Measurements from ENCODE around the gene IGF1R.

The IGF1R gene

DNA sequence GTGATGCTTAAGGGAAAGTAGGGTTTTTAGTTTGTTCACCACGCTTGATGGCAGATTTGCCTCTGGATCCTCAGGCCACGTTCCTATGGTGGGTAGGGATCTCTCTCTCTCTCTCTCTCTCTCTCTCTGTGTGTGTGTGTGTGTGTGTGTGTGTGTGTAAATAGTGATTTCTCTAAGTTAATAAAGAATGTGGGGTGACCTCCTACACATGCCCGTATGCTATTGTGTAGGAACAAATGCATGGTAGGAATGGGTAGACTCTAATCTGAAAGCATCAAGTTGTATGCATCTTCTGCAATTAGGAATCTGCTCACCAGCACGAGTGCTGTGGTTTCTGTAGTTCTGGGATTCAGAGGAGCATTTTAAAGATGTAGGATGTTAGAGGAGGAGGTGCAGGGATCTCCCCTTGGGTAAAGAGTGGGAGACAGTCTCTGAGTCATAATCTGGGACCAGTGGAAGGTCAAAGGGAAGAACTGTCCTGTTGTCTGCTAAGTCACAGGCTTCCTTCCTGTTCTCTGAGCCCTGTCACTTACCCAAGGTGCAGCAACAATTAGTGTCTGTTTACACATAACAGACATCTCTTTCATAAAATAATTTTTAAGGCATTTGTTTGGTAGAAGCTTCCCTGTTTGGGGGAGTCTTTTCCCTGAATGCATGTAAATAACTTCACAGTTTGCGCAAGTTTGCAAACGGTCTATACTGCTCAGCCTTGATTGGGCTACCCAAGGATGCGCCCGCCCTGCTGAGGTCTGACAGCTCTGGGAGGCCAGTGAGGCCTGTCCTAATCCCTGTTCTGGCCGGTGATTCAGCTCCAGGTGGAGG is 139.8 kb downstream of the IGF1R start:
- H3K27ac ChIP-seq (ENCODE audit: low read depth, low read length) = no peak overlapping the region
- H3K79me2 ChIP-seq (ENCODE audit: insufficient read depth, low read length) = no peaks in the 10 kb centered on the region

DNA sequence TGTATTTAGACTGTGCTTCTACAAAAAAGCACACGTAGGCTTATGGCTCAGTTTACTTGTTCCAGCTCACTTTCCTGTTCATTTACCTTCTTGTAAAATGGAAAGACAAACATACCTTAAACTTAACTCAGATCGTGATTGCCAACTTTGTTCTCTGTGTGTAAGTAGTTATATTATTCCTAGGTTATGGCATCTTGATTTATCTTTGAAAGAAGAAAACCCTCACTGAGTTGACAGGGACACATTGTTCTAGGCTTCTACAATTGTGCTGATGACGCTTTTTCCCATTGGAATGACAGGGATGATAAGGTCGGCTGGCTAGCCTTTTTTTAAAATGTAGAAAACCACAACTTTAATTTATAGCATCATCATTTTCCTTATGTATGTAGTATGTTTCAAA is 140.7 kb downstream of the IGF1R start:
- no peaks in the 10 kb centered on the region for H3K36me3 ChIP-seq (ENCODE audit: low read length)
- 0 out of 2 replicates have a peak, but pooled peaks cover 22% of the 10 kb centered on the region for H4K20me1 ChIP-seq (ENCODE audit: low read depth, low read length)
- no peak overlapping the region for H3K4me3 ChIP-seq (ENCODE audit: insufficient read depth, low read length, poor library complexity, severe bottlenecking)
- no peaks in the 10 kb centered on the region for H3K9me3 ChIP-seq (ENCODE audit: insufficient read depth, low read length)
- H3K9ac ChIP-seq (ENCODE audit: low read length) = no peak overlapping the region
- no peak overlapping the region for H3K27ac ChIP-seq (ENCODE audit: low read depth, low read length)
- H3K4me2 ChIP-seq (ENCODE audit: low read depth, low read length, poor library complexity, severe bottlenecking) = no peak overlapping the region
- TF ChIP-seq, protein P1, sequence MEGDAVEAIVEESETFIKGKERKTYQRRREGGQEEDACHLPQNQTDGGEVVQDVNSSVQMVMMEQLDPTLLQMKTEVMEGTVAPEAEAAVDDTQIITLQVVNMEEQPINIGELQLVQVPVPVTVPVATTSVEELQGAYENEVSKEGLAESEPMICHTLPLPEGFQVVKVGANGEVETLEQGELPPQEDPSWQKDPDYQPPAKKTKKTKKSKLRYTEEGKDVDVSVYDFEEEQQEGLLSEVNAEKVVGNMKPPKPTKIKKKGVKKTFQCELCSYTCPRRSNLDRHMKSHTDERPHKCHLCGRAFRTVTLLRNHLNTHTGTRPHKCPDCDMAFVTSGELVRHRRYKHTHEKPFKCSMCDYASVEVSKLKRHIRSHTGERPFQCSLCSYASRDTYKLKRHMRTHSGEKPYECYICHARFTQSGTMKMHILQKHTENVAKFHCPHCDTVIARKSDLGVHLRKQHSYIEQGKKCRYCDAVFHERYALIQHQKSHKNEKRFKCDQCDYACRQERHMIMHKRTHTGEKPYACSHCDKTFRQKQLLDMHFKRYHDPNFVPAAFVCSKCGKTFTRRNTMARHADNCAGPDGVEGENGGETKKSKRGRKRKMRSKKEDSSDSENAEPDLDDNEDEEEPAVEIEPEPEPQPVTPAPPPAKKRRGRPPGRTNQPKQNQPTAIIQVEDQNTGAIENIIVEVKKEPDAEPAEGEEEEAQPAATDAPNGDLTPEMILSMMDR (IDR thresholded peaks at IDR 0.05; ENCODE audit: insufficient read depth, low read length, poor library complexity, severe bottlenecking) = no peak
- TF ChIP-seq EZH2phosphoT487 (conservative IDR thresholded peaks at IDR 0.05; ENCODE audit: low read length) = no peak
- H3K27me3 ChIP-seq (ENCODE audit: low read length) = no peaks in the 10 kb centered on the region
- no peak overlapping the region for H2AFZ ChIP-seq (ENCODE audit: low read depth, low read length, severe bottlenecking)
- no peaks in the 10 kb centered on the region for H3K9me2 ChIP-seq (replicated peaks; ENCODE audit: insufficient read depth, low read length)
- no peaks in the 10 kb centered on the region for H3K79me2 ChIP-seq (ENCODE audit: insufficient read depth, low read length)
- H3F3A ChIP-seq (ENCODE audit: insufficient read depth) = no peaks in the 10 kb centered on the region

More for the DNA sequence above, 139.8 kb downstream of the IGF1R start:
- Histone ChIP-seq H2AFZ (ENCODE audit: low read depth, low read length, severe bottlenecking) (no peak overlapping the region), H3K4me2 (ENCODE audit: low read depth, low read length, poor library complexity, severe bottlenecking) (no peak overlapping the region), H3K9me3 (ENCODE audit: insufficient read depth, low read length) (no peaks in the 10 kb centered on the region), H3K36me3 (ENCODE audit: low read length) (no peaks in the 10 kb centered on the region), H3K9me2 (replicated peaks; ENCODE audit: insufficient read depth, low read length) (no peaks in the 10 kb centered on the region), H4K20me1 (ENCODE audit: low read depth, low read length) (0 out of 2 replicates have a peak, but pooled peaks cover 20% of the 10 kb centered on the region), H3K27me3 (ENCODE audit: low read length) (no peaks in the 10 kb centered on the region), H3F3A (ENCODE audit: insufficient read depth) (no peaks in the 10 kb centered on the region), H3K9ac (ENCODE audit: low read length) (no peak overlapping the region), H3K4me3 (ENCODE audit: insufficient read depth, low read length, poor library complexity, severe bottlenecking) (no peak overlapping the region)
- TF ChIP-seq, protein P1 (IDR thresholded peaks at IDR 0.05; ENCODE audit: insufficient read depth, low read length, poor library complexity, severe bottlenecking) = no peak
- no peak for TF ChIP-seq EZH2phosphoT487 (conservative IDR thresholded peaks at IDR 0.05; ENCODE audit: low read length)

DNA sequence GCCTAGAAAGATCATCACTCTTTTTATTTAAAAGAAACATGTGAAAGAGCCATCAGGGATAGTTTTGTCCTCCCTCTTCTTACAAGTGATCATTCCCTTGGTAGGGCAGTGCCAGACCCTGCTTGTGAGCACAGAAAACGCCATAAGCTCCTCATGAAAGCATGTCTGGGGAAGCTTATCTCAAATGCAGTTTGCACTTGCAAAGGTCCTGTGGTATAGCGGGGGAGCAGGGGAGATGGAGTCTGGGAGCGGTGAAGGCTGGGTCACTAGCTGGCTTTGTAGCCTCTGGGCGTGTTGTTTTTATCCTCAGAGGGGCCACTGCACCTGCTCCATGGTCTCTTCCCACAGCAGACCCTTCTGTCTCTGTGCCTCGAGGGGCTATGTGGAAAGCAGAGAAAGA is 141.9 kb downstream of the IGF1R start:
- H3K79me2 ChIP-seq (ENCODE audit: insufficient read depth, low read length) = no peaks in the 10 kb centered on the region
- no peaks in the 10 kb centered on the region for H3F3A ChIP-seq (ENCODE audit: insufficient read depth)
- H3K9ac ChIP-seq (ENCODE audit: low read length) = no peak overlapping the region
- TF ChIP-seq, protein P1 (IDR thresholded peaks at IDR 0.05; ENCODE audit: insufficient read depth, low read length, poor library complexity, severe bottlenecking) = no peak
- no peak for TF ChIP-seq EZH2phosphoT487 (conservative IDR thresholded peaks at IDR 0.05; ENCODE audit: low read length)
- no peaks in the 10 kb centered on the region for H3K27me3 ChIP-seq (ENCODE audit: low read length)
- H3K9me3 ChIP-seq (ENCODE audit: insufficient read depth, low read length) = no peaks in the 10 kb centered on the region
- H4K20me1 ChIP-seq (ENCODE audit: low read depth, low read length) = 0 out of 2 replicates have a peak, but pooled peaks cover 23% of the 10 kb centered on the region
- no peaks in the 10 kb centered on the region for H3K9me2 ChIP-seq (replicated peaks; ENCODE audit: insufficient read depth, low read length)
- no peak overlapping the region for H3K4me3 ChIP-seq (ENCODE audit: insufficient read depth, low read length, poor library complexity, severe bottlenecking)
- no peak overlapping the region for H3K27ac ChIP-seq (ENCODE audit: low read depth, low read length)
- no peak overlapping the region for H3K4me2 ChIP-seq (ENCODE audit: low read depth, low read length, poor library complexity, severe bottlenecking)
- no peak overlapping the region for H2AFZ ChIP-seq (ENCODE audit: low read depth, low read length, severe bottlenecking)
- no peaks in the 10 kb centered on the region for H3K36me3 ChIP-seq (ENCODE audit: low read length)
